Lower lobe of right lung (tissue), 2 donors: ENCODE measurements around the gene OR13G1. TPM values are rescaled to one million over a fixed set of nuclear protein-coding genes. Genes with fewer than 3 reads are reported as not detected.

Source experiments
- ATAC-seq, 2 donors: fragments of 200-7000 bp; cut with Tn5 transposase; one replicate each; pipeline ENCODE4 v1.9.1; 2020 to 2022; ENCODE audit warnings: mild to moderate bottlenecking in 2 of 2, moderate library complexity in 2 of 2
- DNase-seq: peaks from one replicate; pipeline ENCODE4 v3.0.0-alpha.2; 2020
- H3K27ac ChIP-seq: fragments of 200-600 bp; one replicate; pipeline ENCODE4 v1.8.0; 2022
- H3K27me3 ChIP-seq: fragments of 200-600 bp; one replicate; pipeline ENCODE4 v1.8.0; 2022; ENCODE audit warnings: low read depth
- H3K36me3 ChIP-seq: fragments of 200-600 bp; one replicate; pipeline ENCODE4 v1.8.0; 2022; ENCODE audit warnings: mild to moderate bottlenecking
- H3K4me1 ChIP-seq: fragments of 200-600 bp; one replicate; pipeline ENCODE4 v1.8.0; 2022
- H3K4me3 ChIP-seq: fragments of 200-600 bp; one replicate; pipeline ENCODE4 v1.8.0; 2022; ENCODE audit warnings: mild to moderate bottlenecking
- H3K9me3 ChIP-seq: fragments of 200-600 bp; one replicate; pipeline ENCODE4 v1.8.0; 2022
- intact Hi-C: fragments of 100-400 bp; cut with DNase I; formaldehyde crosslinking; loops from one replicate; pipeline ENCODE4 v1.11.0; 2022
- total RNA-seq: library from RNA; stranded (reverse); fragmentation: NEBNext Ultra II Directional; extraction: Animal tissue kit (Norgen Biotek cat#: 25700); gene quantifications from one replicate; pipeline ENCODE4 v1.2.1, GENCODE V29; 2021
- TF ChIP-seq, protein P1 (sequence below): fragments of 200-600 bp; IDR thresholded peaks from one replicate; pipeline ENCODE4 v1.8.0; 2022; ENCODE audit warnings: antibody characterized with exemption, mild to moderate bottlenecking
- donor health status: DM: no; HTN: yes; CAD: no; lungs with severe emphysema.

The OR13G1 gene
- total RNA-seq, 1 donor from 2014 or later, result not detected

DNA sequence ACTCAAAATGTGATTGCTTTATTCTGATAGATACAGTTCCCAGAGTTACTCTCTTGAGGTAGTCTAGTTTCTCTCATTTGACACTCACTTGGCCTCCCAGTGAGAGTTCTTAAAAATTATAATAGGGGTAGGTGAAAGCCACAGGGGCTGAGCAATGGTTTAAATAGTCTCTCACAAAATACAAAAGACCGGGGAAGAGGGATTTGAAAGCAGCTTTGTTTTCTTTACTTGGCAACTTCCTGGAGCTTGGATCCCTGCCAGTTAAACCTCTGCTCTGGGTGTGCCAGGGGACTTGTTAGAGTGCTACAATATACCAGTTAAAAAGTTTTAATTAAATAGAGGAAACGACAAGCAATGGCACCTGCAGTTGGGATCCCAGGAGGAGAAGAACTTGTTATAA is 31.7 kb downstream of the OR13G1 start:
- Histone ChIP-seq H3K9me3 (no peaks in the 10 kb centered on the region), H3K4me1 (no peaks in the 10 kb centered on the region), H3K36me3 (no peaks in the 10 kb centered on the region), H3K4me3 (no peak overlapping the region), H3K27ac (no peak overlapping the region), H3K27me3 (no peaks in the 10 kb centered on the region)
- DNase-seq (no peak), ATAC-seq (no peak)
- intact Hi-C loops, result no loop called here
- TF ChIP-seq, protein P1, sequence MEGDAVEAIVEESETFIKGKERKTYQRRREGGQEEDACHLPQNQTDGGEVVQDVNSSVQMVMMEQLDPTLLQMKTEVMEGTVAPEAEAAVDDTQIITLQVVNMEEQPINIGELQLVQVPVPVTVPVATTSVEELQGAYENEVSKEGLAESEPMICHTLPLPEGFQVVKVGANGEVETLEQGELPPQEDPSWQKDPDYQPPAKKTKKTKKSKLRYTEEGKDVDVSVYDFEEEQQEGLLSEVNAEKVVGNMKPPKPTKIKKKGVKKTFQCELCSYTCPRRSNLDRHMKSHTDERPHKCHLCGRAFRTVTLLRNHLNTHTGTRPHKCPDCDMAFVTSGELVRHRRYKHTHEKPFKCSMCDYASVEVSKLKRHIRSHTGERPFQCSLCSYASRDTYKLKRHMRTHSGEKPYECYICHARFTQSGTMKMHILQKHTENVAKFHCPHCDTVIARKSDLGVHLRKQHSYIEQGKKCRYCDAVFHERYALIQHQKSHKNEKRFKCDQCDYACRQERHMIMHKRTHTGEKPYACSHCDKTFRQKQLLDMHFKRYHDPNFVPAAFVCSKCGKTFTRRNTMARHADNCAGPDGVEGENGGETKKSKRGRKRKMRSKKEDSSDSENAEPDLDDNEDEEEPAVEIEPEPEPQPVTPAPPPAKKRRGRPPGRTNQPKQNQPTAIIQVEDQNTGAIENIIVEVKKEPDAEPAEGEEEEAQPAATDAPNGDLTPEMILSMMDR, result no peak

DNA sequence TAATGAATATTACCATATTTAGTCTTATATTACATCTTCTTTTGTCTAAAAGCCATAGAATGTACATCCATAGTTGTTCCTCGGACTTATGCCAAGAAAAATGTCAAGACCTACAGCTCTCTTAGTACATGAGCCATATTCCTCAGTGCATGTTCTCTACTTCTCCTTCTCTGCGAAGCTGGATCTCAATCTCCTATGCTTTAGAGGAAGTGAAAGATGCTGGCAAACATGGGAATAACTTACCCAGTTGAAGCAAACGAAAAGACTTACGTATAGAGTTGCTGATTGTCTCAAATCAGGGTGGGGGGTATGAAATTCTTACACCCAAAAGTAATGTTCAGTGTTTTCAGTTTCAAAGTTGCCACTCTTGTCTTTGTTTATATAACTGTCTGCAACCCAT is 32.7 kb downstream of the OR13G1 start:
- H3K4me1 ChIP-seq, result no peaks in the 10 kb centered on the region
- H3K9me3 ChIP-seq, result no peaks in the 10 kb centered on the region
- ATAC-seq (no peak), DNase-seq (no peak)
- intact Hi-C loops, result no loop called here
- H3K36me3 ChIP-seq, result no peaks in the 10 kb centered on the region
- no peak overlapping the region for H3K4me3 ChIP-seq
- no peak overlapping the region for H3K27ac ChIP-seq
- TF ChIP-seq, protein P1, result no peak
- H3K27me3 ChIP-seq, result no peaks in the 10 kb centered on the region

DNA sequence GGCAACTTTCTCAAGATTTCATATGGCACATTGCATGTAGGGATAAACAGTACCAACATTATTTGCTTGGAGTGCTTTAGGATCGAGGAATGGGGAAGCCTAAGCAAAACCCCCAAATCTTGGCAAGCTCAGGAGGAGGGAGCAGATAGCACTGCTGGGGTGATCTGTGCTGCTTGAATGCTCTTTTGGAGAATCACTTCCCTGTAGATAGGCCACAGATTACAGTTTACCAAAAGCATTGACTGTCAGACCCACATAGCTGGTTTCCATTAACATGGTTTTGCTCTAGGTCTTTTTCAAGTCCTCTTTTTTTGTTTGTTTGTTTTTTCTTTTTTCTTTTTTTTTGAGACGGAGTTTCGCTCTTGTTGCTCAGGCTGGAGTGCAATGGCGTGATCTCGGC is 36.8 kb downstream of the OR13G1 start:
- Histone ChIP-seq H3K4me3 (no peak overlapping the region), H3K4me1 (no peaks in the 10 kb centered on the region), H3K27me3 (no peaks in the 10 kb centered on the region), H3K36me3 (no peaks in the 10 kb centered on the region), H3K27ac (no peak overlapping the region), H3K9me3 (no peaks in the 10 kb centered on the region)
- TF ChIP-seq, protein P1, result no peak
- intact Hi-C loops, result no loop called here
- no peak for ATAC-seq
- DNase-seq, result no peak

DNA sequence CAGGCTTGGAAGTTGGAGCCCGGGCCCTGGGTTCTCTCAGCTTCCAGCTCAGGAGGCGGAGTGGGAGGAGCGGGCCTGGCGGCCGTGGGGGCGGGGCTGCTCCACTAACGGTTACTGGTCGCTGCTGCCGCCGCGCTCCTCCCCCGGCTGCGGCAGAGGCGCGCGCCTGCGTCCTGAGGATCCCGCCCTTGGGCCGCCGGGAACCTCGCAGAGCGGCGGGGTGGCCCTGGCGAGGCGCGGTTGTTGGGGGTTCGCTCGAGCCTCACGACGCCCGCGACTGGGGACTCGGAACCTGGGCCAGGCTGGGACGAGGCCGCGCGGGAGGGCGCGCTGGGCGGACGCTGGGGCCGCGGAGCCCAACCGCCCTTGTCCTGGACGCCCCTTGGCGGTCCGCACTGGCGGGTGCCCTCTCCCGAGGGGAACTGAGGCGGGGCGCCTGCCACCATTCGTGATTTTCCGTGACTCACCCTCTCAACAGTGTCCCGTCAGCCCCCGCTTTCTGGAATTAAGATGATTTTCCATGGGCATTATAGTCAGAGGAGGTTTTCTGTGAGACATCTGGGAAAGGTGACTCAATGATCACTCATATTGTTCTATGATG is 40.1 kb downstream of the OR13G1 start:
- H3K27ac ChIP-seq, result no peak overlapping the region
- no peaks in the 10 kb centered on the region for H3K27me3 ChIP-seq
- no peaks in the 10 kb centered on the region for H3K9me3 ChIP-seq
- H3K4me1 ChIP-seq, result no peaks in the 10 kb centered on the region
- H3K4me3 ChIP-seq, result peak overlapping the region; percentile 44
- no peaks in the 10 kb centered on the region for H3K36me3 ChIP-seq
- TF ChIP-seq, protein P1, result no peak
- DNase-seq (peak; percentile 86), ATAC-seq (peak; percentile 91 to 94)
- intact Hi-C loops, result no loop called here

DNA sequence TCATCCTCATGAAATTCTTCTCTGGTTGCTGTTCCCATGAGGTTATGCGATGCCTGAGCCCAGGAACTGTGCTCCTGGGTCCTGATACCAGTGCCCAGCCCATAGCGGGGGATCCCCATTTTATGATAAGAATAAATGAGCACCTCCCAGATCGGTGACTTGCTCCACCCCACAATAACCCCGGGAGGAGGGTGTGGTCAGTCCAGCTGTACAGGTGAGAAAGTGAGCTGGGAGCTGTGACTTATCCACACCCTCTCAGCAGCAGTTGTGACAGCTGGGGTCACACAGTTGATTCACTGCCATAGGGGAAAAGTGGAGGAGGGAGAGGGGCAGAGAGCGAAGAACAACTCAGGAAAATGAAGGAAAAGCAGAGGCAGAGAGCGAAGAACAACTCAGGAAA is 40.8 kb downstream of the OR13G1 start:
- no peak for DNase-seq
- intact Hi-C loops, result no loop called here
- H3K4me3 ChIP-seq, result no peak overlapping the region

More for the DNA sequence above, 40.8 kb downstream of the OR13G1 start:
- H3K27me3 ChIP-seq, result no peaks in the 10 kb centered on the region
- no peaks in the 10 kb centered on the region for H3K4me1 ChIP-seq
- no peaks in the 10 kb centered on the region for H3K9me3 ChIP-seq
- TF ChIP-seq, protein P1, result no peak
- no peaks in the 10 kb centered on the region for H3K36me3 ChIP-seq
- no peak for ATAC-seq
- H3K27ac ChIP-seq, result no peak overlapping the region
